GM19328 (cell line): Measurements from ENCODE around the gene PTPN18.

Experiments
- ATAC-seq: cut with Tn5 transposase; IDR thresholded peaks from one replicate; pipeline ENCODE4 v1.9.1; 2021; ENCODE audit warnings: mild to moderate bottlenecking, moderate library complexity; ENCODE audit not compliant: unreplicated experiment

Gene PTPN18

GRCh38 chr2:130339885-130340745 lies 15.7 kb upstream of the PTPN18 start:
- ATAC-seq, result no peak

- no peak for ATAC-seq
Measured at GRCh38 chr2:130341562-130342019, 14.3 kb upstream of the PTPN18 start.

GRCh38 chr2:130342020-130342532 lies 13.8 kb upstream of the PTPN18 start:
- peak; percentile 64 for ATAC-seq

- peak; percentile 85 for ATAC-seq
Measured at GRCh38 chr2:130342533-130343275, 13.2 kb upstream of the PTPN18 start, which contains the start of gene IMP4. Gene IMP4 (plus strand): TSS chr2:130342897. CDS start chr2:130342933, 36 bp downstream.

- no peak for ATAC-seq
Measured at GRCh38 chr2:130344578-130344977, 11.3 kb upstream of the PTPN18 start.

- ATAC-seq, result no peak
Measured at GRCh38 chr2:130345091-130345490, 10.8 kb upstream of the PTPN18 start.

GRCh38 chr2:130345611-130346010 lies 10.2 kb upstream of the PTPN18 start:
- no peak for ATAC-seq

- ATAC-seq, result no peak
Measured at GRCh38 chr2:130346041-130346740, 9.7 kb upstream of the PTPN18 start.

GRCh38 chr2:130346741-130347066 lies 9.2 kb upstream of the PTPN18 start:
- no peak for ATAC-seq

- ATAC-seq, result no peak
Measured at GRCh38 chr2:130347220-130347925, 8.5 kb upstream of the PTPN18 start.

- no peak for ATAC-seq
Measured at GRCh38 chr2:130349174-130349573, 6.7 kb upstream of the PTPN18 start.

- ATAC-seq, result no peak
Measured at GRCh38 chr2:130351711-130352110, 4.1 kb upstream of the PTPN18 start.

GRCh38 chr2:130352237-130352636 lies 3.6 kb upstream of the PTPN18 start:
- ATAC-seq, result no peak

- no peak for ATAC-seq
Measured at GRCh38 chr2:130353291-130354138, 2.3 kb upstream of the PTPN18 start.

GRCh38 chr2:130354139-130354428 lies 1.8 kb upstream of the PTPN18 start:
- no peak for ATAC-seq

- no peak for ATAC-seq
Measured at GRCh38 chr2:130355172-130355577, 681 bp upstream of the PTPN18 start.

GRCh38 chr2:130357864-130358263 lies 2.0 kb downstream of the PTPN18 start:
- ATAC-seq, result no peak

GRCh38 chr2:130358420-130359350 lies 2.8 kb downstream of the PTPN18 start:
- no peak for ATAC-seq

- no peak for ATAC-seq
Measured at GRCh38 chr2:130359466-130359865, 3.6 kb downstream of the PTPN18 start.
